Fibroblast of mammary gland (primary cell): ENCODE measurements around the gene SLC36A4.

Source experiments
- DNase-seq: peaks from one replicate; pipeline ENCODE4 v3.0.0-alpha.2; 2010; ENCODE audit warnings: low read depth
- H3K4me3 ChIP-seq: 2 replicates; pipeline ENCODE4 v1.5.1; 2011; ENCODE audit warnings: low read depth, mild to moderate bottlenecking, low read length, moderate library complexity; ENCODE audit not compliant: control insufficient read depth
- TF ChIP-seq, protein P1 (sequence below): conservative IDR thresholded peaks from 2 replicates; pipeline ENCODE4 v1.5.1; 2011; ENCODE audit warnings: low read depth, low read length, inconsistent platforms; ENCODE audit not compliant: control insufficient read depth, insufficient read depth

The SLC36A4 gene

DNA sequence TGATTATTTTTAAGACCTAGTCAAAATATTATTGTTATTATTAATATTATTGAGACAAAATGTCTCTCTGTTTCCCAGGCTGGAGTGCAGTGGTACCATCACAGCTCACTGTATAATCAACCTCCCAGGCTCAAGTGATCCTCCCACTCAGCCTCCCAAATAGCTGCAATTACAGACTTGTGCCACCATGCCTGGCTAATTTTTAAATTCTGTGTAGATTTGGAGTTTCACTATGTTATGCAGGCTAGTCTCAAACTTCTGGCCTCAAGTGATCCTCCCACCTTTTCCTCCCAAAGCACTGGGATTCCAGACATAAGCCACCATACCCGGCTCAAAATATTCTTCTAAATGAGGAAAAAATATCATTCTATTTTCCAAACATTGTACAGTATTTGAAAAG, 37.0 kb downstream of the SLC36A4 start:
- no peak for DNase-seq
- TF ChIP-seq, protein P1, sequence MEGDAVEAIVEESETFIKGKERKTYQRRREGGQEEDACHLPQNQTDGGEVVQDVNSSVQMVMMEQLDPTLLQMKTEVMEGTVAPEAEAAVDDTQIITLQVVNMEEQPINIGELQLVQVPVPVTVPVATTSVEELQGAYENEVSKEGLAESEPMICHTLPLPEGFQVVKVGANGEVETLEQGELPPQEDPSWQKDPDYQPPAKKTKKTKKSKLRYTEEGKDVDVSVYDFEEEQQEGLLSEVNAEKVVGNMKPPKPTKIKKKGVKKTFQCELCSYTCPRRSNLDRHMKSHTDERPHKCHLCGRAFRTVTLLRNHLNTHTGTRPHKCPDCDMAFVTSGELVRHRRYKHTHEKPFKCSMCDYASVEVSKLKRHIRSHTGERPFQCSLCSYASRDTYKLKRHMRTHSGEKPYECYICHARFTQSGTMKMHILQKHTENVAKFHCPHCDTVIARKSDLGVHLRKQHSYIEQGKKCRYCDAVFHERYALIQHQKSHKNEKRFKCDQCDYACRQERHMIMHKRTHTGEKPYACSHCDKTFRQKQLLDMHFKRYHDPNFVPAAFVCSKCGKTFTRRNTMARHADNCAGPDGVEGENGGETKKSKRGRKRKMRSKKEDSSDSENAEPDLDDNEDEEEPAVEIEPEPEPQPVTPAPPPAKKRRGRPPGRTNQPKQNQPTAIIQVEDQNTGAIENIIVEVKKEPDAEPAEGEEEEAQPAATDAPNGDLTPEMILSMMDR = no peak
- no peak overlapping the region for H3K4me3 ChIP-seq

DNA sequence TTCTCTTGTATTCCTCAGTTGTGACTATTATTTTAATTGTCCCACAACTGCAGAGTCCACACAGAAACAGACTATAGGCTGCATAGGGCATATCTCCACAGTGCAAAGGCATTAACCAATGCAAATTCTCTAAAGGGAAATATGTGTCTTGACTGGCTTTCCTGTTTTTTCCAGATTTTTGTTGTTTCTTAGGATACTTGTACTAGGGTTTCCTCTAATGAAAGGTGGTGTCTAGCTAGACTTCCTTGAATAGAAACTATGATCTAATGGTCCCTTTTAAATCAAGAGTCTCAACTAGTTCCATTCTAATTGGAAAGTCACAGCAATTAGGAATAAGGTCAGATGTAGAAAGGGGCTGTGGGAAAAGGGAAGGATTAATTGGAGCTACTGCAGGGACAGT, 37.6 kb downstream of the SLC36A4 start:
- no peak for DNase-seq
- no peak overlapping the region for H3K4me3 ChIP-seq
- TF ChIP-seq, protein P1 = no peak

DNA sequence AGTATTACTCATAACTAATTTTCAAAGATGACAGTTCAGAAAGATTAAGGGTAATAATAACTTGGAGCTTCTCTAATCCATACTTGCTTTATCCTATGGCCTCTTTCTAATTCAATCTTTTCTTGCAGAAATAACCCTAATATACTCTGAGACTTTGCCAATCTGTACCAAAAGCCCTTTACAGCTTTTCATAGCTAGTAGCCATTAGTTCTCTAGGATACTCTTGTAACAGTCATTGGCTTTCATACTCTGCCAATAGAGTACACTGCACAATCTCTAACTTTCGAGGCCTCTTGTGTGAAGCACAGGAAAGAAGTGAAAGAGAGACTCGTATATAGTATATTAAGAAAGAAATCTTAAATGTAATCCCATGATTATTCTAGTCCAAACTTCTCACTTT, 38.1 kb downstream of the SLC36A4 start:
- TF ChIP-seq, protein P1 = no peak
- no peak overlapping the region for H3K4me3 ChIP-seq

DNA sequence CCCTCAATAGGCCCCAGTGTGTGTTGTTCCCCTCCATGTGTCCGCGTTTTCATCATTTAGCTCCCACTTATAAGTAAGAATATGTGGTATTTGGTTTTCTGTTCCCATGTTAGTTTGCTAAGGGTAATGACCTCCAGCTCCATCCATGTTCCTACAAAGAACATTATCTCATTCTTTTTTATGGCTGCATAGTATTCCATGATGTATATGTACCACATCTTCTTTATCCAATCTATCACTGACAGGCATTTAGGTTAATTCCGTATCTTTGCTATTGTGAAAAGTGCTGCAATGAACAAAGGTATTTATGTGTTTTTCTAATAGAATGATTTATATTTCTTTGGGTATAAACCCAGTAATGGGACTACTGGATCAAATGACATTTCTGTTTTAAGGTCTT, 42.1 kb downstream of the SLC36A4 start:
- DNase-seq = no peak
- TF ChIP-seq, protein P1 = no peak
- H3K4me3 ChIP-seq = no peak overlapping the region

More for the DNA sequence above, 38.1 kb downstream of the SLC36A4 start:
- no peak for DNase-seq

DNA sequence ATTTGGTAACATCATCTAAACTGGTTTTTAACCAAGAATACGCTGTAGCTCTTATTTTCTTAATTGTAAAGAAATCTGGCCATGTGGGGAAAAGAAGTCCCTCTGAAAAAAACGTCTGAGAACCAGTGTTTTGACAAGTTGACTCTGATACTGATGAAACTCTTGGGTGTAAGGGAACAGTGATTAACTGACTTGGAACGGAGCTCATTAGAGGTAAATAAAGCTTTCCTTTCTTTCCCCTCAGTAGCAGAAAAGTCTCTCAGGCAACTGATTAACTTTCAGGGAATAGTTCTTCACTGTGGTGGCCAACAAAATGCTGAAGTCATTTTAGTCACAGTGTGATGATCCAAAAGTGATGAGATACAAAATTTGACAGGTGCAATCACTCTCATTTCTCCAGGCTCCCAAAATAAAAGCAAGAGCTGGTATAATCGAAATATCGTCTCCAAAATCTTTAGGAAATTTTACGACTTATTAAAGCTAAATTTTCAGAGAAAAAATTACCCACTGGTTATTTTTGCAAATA, 52.3 kb downstream of the SLC36A4 start:
- no peak overlapping the region for H3K4me3 ChIP-seq
- TF ChIP-seq, protein P1 = no peak
- no peak for DNase-seq

DNA sequence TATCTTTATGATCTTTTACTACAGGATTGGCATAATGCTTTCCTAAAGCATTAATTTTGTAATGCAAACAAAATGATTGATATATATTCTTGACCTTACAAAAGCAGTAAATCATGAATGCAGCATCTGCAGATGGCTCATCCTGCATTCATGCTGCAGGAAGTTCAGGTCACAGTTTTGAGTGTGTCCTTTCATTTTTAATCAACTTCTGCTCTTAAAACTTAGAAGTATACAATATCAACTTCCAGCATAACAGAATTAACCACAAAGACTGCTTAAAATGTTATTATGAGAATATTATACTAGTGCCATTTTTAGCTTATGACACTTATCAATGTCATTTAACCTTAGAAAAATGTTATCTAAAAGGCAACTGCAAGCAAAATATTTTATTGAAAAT, 54.0 kb downstream of the SLC36A4 start:
- H3K4me3 ChIP-seq = no peak overlapping the region
- no peak for DNase-seq
- TF ChIP-seq, protein P1 = no peak

DNA sequence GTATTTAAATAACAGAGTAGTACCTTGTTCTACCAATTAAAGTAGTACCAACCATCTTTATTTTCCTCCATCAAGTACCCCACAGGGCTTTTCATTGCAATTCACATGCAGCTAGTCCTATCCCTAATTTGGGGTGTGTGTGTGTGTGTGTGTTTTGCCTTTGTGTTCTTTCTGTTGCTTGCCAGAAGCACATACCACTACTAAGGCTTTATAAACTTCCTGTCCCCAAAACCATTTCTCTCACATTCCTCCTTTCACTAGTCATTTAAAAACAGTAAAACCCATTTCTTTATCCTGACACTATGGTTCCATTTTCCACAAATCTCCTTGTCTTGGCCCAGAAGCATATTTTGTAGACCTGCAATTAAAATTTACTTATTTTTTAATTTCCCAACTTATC, 54.6 kb downstream of the SLC36A4 start:
- no peak for DNase-seq
- TF ChIP-seq, protein P1 = no peak

More for the DNA sequence above, 54.6 kb downstream of the SLC36A4 start:
- H3K4me3 ChIP-seq = no peak overlapping the region
